Measurements from ENCODE around the gene IMPA2. TPM values are rescaled to one million over a fixed set of nuclear protein-coding genes. Genes with fewer than 3 reads are reported as not detected.
A peak's percentile ranks its signal among the peaks of the same experiment; 100 is the strongest.
"Not testable (repeated sequence)": the region's sequence is repeated elsewhere in the genome, so short reads cannot be mapped to it uniquely, and the experiment has no call there.

Gene IMPA2
- total RNA-seq, 1 donor from 2014 or later: 54.2 TPM

DNA sequence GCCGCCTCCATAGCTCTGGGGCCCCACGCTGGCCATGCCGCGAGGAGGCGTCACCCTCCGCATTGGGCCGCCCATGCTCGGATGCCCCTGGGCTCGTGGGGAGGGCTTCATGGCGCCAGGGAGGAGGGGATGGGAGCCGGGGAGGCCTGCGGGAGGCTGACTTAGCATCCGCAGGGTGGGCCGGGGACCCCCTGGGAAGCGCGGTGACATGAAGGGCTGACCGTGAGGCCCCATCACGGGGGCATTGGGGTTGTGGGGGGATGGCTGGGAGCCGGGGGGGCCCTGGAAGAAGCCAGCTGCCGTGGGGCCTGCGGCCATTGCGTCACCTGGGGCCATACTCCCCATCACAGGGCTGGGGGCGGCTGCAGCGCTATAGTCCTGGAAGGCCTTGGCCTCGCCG, 86.4 kb downstream of the IMPA2 start:
- Histone ChIP-seq H3K4me1 (no peaks in the 10 kb centered on the region), H3K27me3 (ENCODE audit: low read depth) (no peaks in the 10 kb centered on the region), H3K27ac (no peak overlapping the region), H3K9me3 (no peaks in the 10 kb centered on the region), H3K4me3 (no peak overlapping the region), H3K36me3 (no peaks in the 10 kb centered on the region)
- intact Hi-C loops (cut with DNase I): no loop called here
- DNase-seq (no peak), ATAC-seq (peak in 1 of 2 donors; percentile 32)
- TF ChIP-seq, protein P1, sequence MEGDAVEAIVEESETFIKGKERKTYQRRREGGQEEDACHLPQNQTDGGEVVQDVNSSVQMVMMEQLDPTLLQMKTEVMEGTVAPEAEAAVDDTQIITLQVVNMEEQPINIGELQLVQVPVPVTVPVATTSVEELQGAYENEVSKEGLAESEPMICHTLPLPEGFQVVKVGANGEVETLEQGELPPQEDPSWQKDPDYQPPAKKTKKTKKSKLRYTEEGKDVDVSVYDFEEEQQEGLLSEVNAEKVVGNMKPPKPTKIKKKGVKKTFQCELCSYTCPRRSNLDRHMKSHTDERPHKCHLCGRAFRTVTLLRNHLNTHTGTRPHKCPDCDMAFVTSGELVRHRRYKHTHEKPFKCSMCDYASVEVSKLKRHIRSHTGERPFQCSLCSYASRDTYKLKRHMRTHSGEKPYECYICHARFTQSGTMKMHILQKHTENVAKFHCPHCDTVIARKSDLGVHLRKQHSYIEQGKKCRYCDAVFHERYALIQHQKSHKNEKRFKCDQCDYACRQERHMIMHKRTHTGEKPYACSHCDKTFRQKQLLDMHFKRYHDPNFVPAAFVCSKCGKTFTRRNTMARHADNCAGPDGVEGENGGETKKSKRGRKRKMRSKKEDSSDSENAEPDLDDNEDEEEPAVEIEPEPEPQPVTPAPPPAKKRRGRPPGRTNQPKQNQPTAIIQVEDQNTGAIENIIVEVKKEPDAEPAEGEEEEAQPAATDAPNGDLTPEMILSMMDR (IDR thresholded peaks at IDR 0.05): no peak

DNA sequence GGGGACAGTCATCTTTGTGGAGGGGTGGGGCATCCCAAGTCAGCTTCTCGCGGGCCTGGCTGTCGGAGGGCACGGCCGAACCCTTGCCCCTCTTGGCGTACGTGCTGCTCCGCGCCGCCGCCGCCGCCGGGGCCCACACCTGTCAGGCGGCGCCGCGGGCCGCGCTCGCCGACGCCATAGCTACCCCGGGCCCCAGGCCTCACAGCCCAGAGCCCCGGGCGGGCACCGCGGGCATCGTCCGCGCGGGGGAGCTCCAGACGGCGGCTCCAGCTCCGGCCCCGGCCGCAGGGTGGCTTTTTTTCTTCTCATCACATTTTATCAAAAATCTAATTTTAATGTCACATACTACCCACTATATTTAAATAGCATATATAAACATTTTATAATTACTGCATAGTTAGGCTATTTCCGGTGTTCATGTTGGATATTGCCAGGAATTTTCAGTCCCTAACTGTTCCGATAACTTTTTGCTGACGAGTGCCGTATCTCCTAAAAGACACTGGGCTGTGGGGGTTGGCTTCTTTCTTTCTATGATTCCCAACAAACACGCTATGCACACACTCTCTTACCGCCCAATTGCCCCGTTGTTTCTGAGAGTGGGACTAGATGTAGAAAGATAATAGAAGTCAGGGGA, 87.1 kb downstream of the IMPA2 start:
- H3K27me3 ChIP-seq (ENCODE audit: low read depth); H3K36me3 ChIP-seq; H3K27ac ChIP-seq; intact Hi-C loops (cut with DNase I); H3K4me3 ChIP-seq; DNase-seq; H3K9me3 ChIP-seq; H3K4me1 ChIP-seq: not testable (repeated sequence)
- peak in 1 of 2 donors; percentile 32 for ATAC-seq

GRCh38 chr18:12068950-12069320, 87.6 kb downstream of the IMPA2 start:
- Histone ChIP-seq H3K4me1 (no peaks in the 10 kb centered on the region), H3K4me3 (no peak overlapping the region), H3K27ac (no peak overlapping the region), H3K27me3 (ENCODE audit: low read depth) (no peaks in the 10 kb centered on the region), H3K36me3 (no peaks in the 10 kb centered on the region), H3K9me3 (no peaks in the 10 kb centered on the region)
- ATAC-seq: no peak
- no peak for DNase-seq
- intact Hi-C loops (cut with DNase I): no loop called here
- TF ChIP-seq, protein P1 (IDR thresholded peaks at IDR 0.05): no peak

DNA sequence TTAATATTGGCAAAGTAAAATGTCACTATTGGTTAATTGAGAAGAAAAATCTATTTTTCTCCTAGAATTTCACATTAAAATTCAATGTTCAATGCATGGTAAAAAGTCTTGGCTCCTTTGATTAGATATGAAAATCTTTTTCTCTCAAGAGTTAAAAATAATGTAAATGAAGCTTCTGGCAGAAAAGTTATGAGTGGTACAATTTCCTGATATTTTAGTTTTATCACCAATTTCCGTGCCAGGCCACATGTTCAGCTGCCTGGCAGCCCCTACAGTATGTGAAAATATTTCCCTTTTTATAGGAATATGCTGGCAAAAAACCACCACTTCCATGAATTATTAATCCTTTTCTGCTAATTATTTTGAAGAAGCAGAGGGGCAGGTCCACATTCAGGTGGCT, 89.8 kb downstream of the IMPA2 start:
- ATAC-seq; intact Hi-C loops (cut with DNase I); DNase-seq; H3K36me3 ChIP-seq; H3K27me3 ChIP-seq (ENCODE audit: low read depth); H3K9me3 ChIP-seq; H3K27ac ChIP-seq; H3K4me3 ChIP-seq; H3K4me1 ChIP-seq: not testable (repeated sequence)

GRCh38 chr18:12072996-12073395, 91.7 kb downstream of the IMPA2 start:
- Histone ChIP-seq H3K4me3 (no peak overlapping the region), H3K27me3 (ENCODE audit: low read depth) (no peaks in the 10 kb centered on the region), H3K4me1 (no peaks in the 10 kb centered on the region), H3K9me3 (no peaks in the 10 kb centered on the region), H3K36me3 (no peaks in the 10 kb centered on the region), H3K27ac (no peak overlapping the region)
- DNase-seq (no peak), ATAC-seq (no peak)
- intact Hi-C loops (cut with DNase I): no loop called here
- TF ChIP-seq, protein P1 (IDR thresholded peaks at IDR 0.05): no peak

DNA sequence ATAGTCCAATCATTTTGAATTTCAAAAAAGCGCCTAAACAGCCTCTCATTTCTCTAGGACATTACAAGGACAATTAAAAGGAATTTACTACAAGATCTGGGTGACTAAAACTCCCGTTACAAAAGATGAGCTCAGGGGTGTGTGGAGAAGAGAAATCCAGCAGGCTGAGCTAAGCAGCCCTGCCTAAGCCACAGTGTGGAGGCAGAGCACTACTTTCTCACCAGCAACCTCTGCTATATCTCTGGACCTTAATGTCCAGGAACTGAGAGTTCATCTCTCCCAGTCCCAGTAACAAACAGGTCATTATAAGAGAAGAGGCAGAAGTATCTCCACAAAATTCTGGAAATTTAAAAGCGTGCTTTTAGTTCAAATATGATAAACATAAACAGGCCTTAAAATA, 93.4 kb downstream of the IMPA2 start:
- Histone ChIP-seq H3K4me3 (no peak overlapping the region), H3K27me3 (ENCODE audit: low read depth) (no peaks in the 10 kb centered on the region), H3K9me3 (no peaks in the 10 kb centered on the region), H3K27ac (no peak overlapping the region), H3K36me3 (no peaks in the 10 kb centered on the region), H3K4me1 (no peaks in the 10 kb centered on the region)
- intact Hi-C loops (cut with DNase I): no loop called here
- TF ChIP-seq, protein P1 (IDR thresholded peaks at IDR 0.05): no peak
- ATAC-seq (peak in 1 of 2 donors; percentile 30), DNase-seq (no peak)
